ENCODE measurements around the gene FABP3. TPM values are rescaled to one million over a fixed set of nuclear protein-coding genes. Genes with fewer than 3 reads are reported as not detected.

Gene FABP3
- total and polyA plus RNA-seq, 10 of the 15 experiments (the other 5 are each of a cell fraction or from before 2014, with no cell fraction given), result 0.36 to 1.2 (median 0.67) TPM; not detected in 2

GRCh38 chr1:31370021-31370420, 2.9 kb downstream of the FABP3 start:
- Histone ChIP-seq H3K9ac (ENCODE audit: control insufficient read depth, insufficient read depth, low read length) (no peak overlapping the region), H4K20me1 (ENCODE audit: control insufficient read depth, insufficient read depth) (no peaks in the 10 kb centered on the region), H2AFZ (ENCODE audit: control insufficient read depth, low read depth, low read length) (no peak overlapping the region), H3K9me3 (replicated peaks; ENCODE audit: control insufficient read depth, insufficient read depth, low read length) (no peaks in the 10 kb centered on the region), H3K36me3 (ENCODE audit: control insufficient read depth in 2 of 2, insufficient read depth in 2 of 2, low read length in 1 of 2) (peaks cover 0 to 6% of the 10 kb centered on the region in 2 experiments), H3K4me1 (ENCODE audit: control insufficient read depth, insufficient read depth, low read length) (no peaks in the 10 kb centered on the region), H3K27me3 (replicated peaks in 1 of 2; ENCODE audit: control insufficient read depth in 2 of 2, insufficient read depth in 2 of 2, low read length in 1 of 2) (no peaks in the 10 kb centered on the region), H3K27ac (ENCODE audit: control insufficient read depth, insufficient read depth) (no peak overlapping the region), H3K4me2 (ENCODE audit: control insufficient read depth, insufficient read depth) (no peak overlapping the region), H3K4me3 (no peak overlapping the region), H3K79me2 (ENCODE audit: control insufficient read depth, insufficient read depth, low read length) (no peaks in the 10 kb centered on the region)
- in situ Hi-C loops (cut with MboI), result no loop called here
- no peak for FAIRE-seq
- CTCF ChIA-PET, result interaction anchor here (1.2 to 5.5 kb wide), 4 partner anchors 9 to 33 kb away, joined by 3 to 42 read pairs (median 4); no protein-coding TSS in a partner anchor
- TF ChIP-seq MLLT1 (IDR thresholded peaks at IDR 0.05) (no peak), NFXL1 (IDR thresholded peaks at IDR 0.05; ENCODE audit: borderline replicate concordance) (no peak), ZNF24 (IDR thresholded peaks at IDR 0.05) (no peak), ZNF622 (IDR thresholded peaks at IDR 0.05) (no peak), MEF2B (IDR thresholded peaks at IDR 0.05; ENCODE audit: partially characterized antibody, poor library complexity, severe bottlenecking) (no peak), STAT3 (IDR thresholded peaks at IDR 0.05; ENCODE audit: low read depth, low read length) (no peak)
- WGBS (ENCODE audit: insufficient coverage, insufficient replicate concordance, low lambda C conversion rate, missing lambda C conversion rate), result 94% methylated on average over 2 of the region's 2 CpGs
- POLR2A ChIA-PET, result interaction anchor here (0.6 kb wide), 1 partner anchor 519 kb away, joined by 4 read pairs; no protein-coding TSS in a partner anchor
- SMC1A ChIA-PET (ENCODE audit: uncharacterized antibody, unreplicated experiment), result interaction anchor here (1.6 kb wide), 1 partner anchor 10 kb away, joined by 9 read pairs; no protein-coding TSS in a partner anchor
- RAD21 ChIA-PET (ENCODE audit: unreplicated experiment), result no interaction called here
- no peak for DNase-seq (ENCODE audit: low read depth, low spot score)
- BruUV-seq (replicated peaks), result no TSS peak
- no peak for ATAC-seq
- intact Hi-C loops (cut with micrococcal nuclease; ENCODE audit: unreplicated experiment), result no loop called here

Measured in GM12878 (cell line).